Loucy (cell line): ENCODE data around the gene KRTAP10-11.
"Not testable (repeated sequence)": the region's sequence is repeated elsewhere in the genome, so short reads cannot be mapped to it uniquely, and the experiment has no call there.

Experiments used
- H2AFZ ChIP-seq: fragments of 200-600 bp; sonication (generic); 2 replicates; pipeline ENCODE4 v1.6.0; 2016; ENCODE audit warnings: antibody characterized with exemption, mild to moderate bottlenecking, low read length, moderate library complexity
- H3F3A ChIP-seq: fragments of 200-600 bp; 2 replicates; pipeline ENCODE4 v1.6.0; 2016; ENCODE audit warnings: antibody characterized with exemption, low read depth, mild to moderate bottlenecking
- H3K27me3 ChIP-seq: fragments of 200-600 bp; sonication (generic); 2 replicates; pipeline ENCODE4 v1.6.1; 2014; ENCODE audit warnings: low read length, mild to moderate bottlenecking; ENCODE audit not compliant: insufficient read depth, poor library complexity, severe bottlenecking
- H3K36me3 ChIP-seq: fragments of 200-600 bp; sonication (generic); 2 replicates; pipeline ENCODE4 v1.6.1; 2016; ENCODE audit warnings: low read length; ENCODE audit not compliant: insufficient read depth
- H3K4me1 ChIP-seq: fragments of 200-600 bp; sonication (generic); 2 replicates; pipeline ENCODE4 v1.5.1; 2014; ENCODE audit warnings: low read length, mild to moderate bottlenecking; ENCODE audit not compliant: insufficient read depth, poor library complexity, severe bottlenecking
- H3K4me2 ChIP-seq: fragments of 200-600 bp; sonication (generic); 2 replicates; pipeline ENCODE4 v1.6.0; 2014; ENCODE audit warnings: antibody characterized with exemption, low read length, low read depth, mild to moderate bottlenecking; ENCODE audit not compliant: poor library complexity, severe bottlenecking
- H3K4me3 ChIP-seq: fragments of 200-600 bp; sonication (generic); 2 replicates; pipeline ENCODE4 v1.5.1; 2014; ENCODE audit warnings: low read length, mild to moderate bottlenecking, mixed read lengths; ENCODE audit not compliant: poor library complexity, severe bottlenecking
- H3K79me2 ChIP-seq: fragments of 200-600 bp; sonication (generic); 2 replicates; pipeline ENCODE4 v1.6.1; 2014; ENCODE audit warnings: low read length; ENCODE audit not compliant: insufficient read depth
- H3K9ac ChIP-seq: fragments of 200-600 bp; sonication (generic); 2 replicates; pipeline ENCODE4 v1.6.0; 2014; ENCODE audit warnings: mild to moderate bottlenecking, low read depth, low read length, moderate library complexity; ENCODE audit not compliant: poor library complexity, severe bottlenecking
- H3K9me2 ChIP-seq: fragments of 200-600 bp; sonication (generic); replicated peaks from 2 replicates; pipeline ENCODE4 v1.6.1; 2016; ENCODE audit warnings: low read depth, low read length, mixed read lengths
- H3K9me3 ChIP-seq: fragments of 200-600 bp; sonication (generic); 2 replicates; pipeline ENCODE4 v1.6.1; 2014; ENCODE audit warnings: mild to moderate bottlenecking, antibody characterized with exemption, low read length, low read depth; ENCODE audit not compliant: insufficient read depth
- H4K20me1 ChIP-seq: fragments of 200-600 bp; sonication (generic); 2 replicates; pipeline ENCODE4 v1.6.0; 2014; ENCODE audit warnings: antibody characterized with exemption, low read length, mild to moderate bottlenecking; ENCODE audit not compliant: insufficient read depth, poor library complexity, severe bottlenecking
- CTCF ChIP-seq: fragments of 200-600 bp; sonication (generic); conservative IDR thresholded peaks from 2 replicates; pipeline ENCODE4 v1.5.1; 2014; ENCODE audit warnings: mild to moderate bottlenecking, antibody characterized with exemption, low read length
- EZH2phosphoT487 ChIP-seq: fragments of 200-600 bp; IDR thresholded peaks from 2 replicates; pipeline ENCODE4 v1.6.1; 2018; ENCODE audit warnings: antibody characterized with exemption, mild to moderate bottlenecking, moderate library complexity, borderline replicate concordance

KRTAP10-11 gene

GRCh38 chr21:44646366-44647221 lies at the start of gene KRTAP10-11:
Gene KRTAP10-11, plus strand, starts transcription at chr21:44646414. Its CDS starts 45 bp downstream, at chr21:44646459.
- not testable (repeated sequence) for H3K9ac ChIP-seq, H3K79me2 ChIP-seq, H3K27me3 ChIP-seq, H3K4me1 ChIP-seq, H3F3A ChIP-seq, H3K4me3 ChIP-seq, H3K9me2 ChIP-seq, H4K20me1 ChIP-seq, H3K36me3 ChIP-seq, H2AFZ ChIP-seq, H3K4me2 ChIP-seq
- peaks cover 12% of the 10 kb centered on the region; the same call in 1 of the 2 replicates for H3K9me3 ChIP-seq

GRCh38 chr21:44598061-44598460 lies 48.2 kb upstream of the KRTAP10-11 start:
- no peak overlapping the region for H3K4me3 ChIP-seq
- H2AFZ ChIP-seq = no peak overlapping the region

GRCh38 chr21:44599264-44600029 lies 46.8 kb upstream of the KRTAP10-11 start:
- no peaks in the 10 kb centered on the region for H3K9me3 ChIP-seq
- TF ChIP-seq EZH2phosphoT487 (no peak), CTCF (no peak)

More at GRCh38 chr21:44598061-44598460, 48.2 kb upstream of the KRTAP10-11 start:
- no peaks in the 10 kb centered on the region for H3F3A ChIP-seq
- no peaks in the 10 kb centered on the region for H3K9me3 ChIP-seq
- no peaks in the 10 kb centered on the region for H4K20me1 ChIP-seq
- H3K36me3 ChIP-seq = no peaks in the 10 kb centered on the region
- no peak overlapping the region for H3K4me2 ChIP-seq
- H3K9ac ChIP-seq = no peak overlapping the region
- H3K79me2 ChIP-seq = no peaks in the 10 kb centered on the region
- no peaks in the 10 kb centered on the region for H3K9me2 ChIP-seq
- TF ChIP-seq CTCF (no peak), EZH2phosphoT487 (no peak)
- H3K4me1 ChIP-seq = no peaks in the 10 kb centered on the region
- no peaks in the 10 kb centered on the region for H3K27me3 ChIP-seq

GRCh38 chr21:44600118-44600978 lies 45.9 kb upstream of the KRTAP10-11 start, which contains the start of gene KRTAP10-7:
Gene KRTAP10-7, plus strand, starts transcription at chr21:44600597. Its CDS starts 25 bp downstream, at chr21:44600622.
- not testable (repeated sequence) for H3K36me3 ChIP-seq, H3K9ac ChIP-seq, H3K9me3 ChIP-seq, H2AFZ ChIP-seq, H3K79me2 ChIP-seq, H3K4me1 ChIP-seq, H3K4me2 ChIP-seq, H4K20me1 ChIP-seq, H3K9me2 ChIP-seq, H3F3A ChIP-seq, H3K27me3 ChIP-seq, H3K4me3 ChIP-seq

More at GRCh38 chr21:44599264-44600029, 46.8 kb upstream of the KRTAP10-11 start:
- H2AFZ ChIP-seq = no peak overlapping the region
- no peak overlapping the region for H3K9ac ChIP-seq
- H3K36me3 ChIP-seq = no peaks in the 10 kb centered on the region
- H3K4me3 ChIP-seq = no peak overlapping the region
- no peaks in the 10 kb centered on the region for H3K27me3 ChIP-seq
- H3K79me2 ChIP-seq = no peaks in the 10 kb centered on the region
- H3K4me2 ChIP-seq = no peak overlapping the region
- no peaks in the 10 kb centered on the region for H3F3A ChIP-seq
- no peaks in the 10 kb centered on the region for H4K20me1 ChIP-seq
- H3K9me2 ChIP-seq = no peaks in the 10 kb centered on the region
- no peaks in the 10 kb centered on the region for H3K4me1 ChIP-seq

GRCh38 chr21:44601091-44601490 lies 45.1 kb upstream of the KRTAP10-11 start:
- H3K9me3 ChIP-seq, H3K4me3 ChIP-seq, H4K20me1 ChIP-seq, H3K9ac ChIP-seq, H3K4me1 ChIP-seq, H3F3A ChIP-seq, H3K27me3 ChIP-seq, H3K36me3 ChIP-seq, H3K4me2 ChIP-seq, H3K9me2 ChIP-seq, H3K79me2 ChIP-seq, H2AFZ ChIP-seq: not testable (repeated sequence)
